H1 (cell line): Measurements from ENCODE around the gene CDH12. TPM values are rescaled to one million over a fixed set of nuclear protein-coding genes. Genes with fewer than 3 reads are reported as not detected.

Experiments used
- CTCF ChIA-PET: fragments of 300-600 bp; sonication (Branson Sonifier 250); formaldehyde crosslinking; loops from one replicate; lab custom pipeline; 2021; ENCODE audit not compliant: partially characterized antibody; lab: Charles Lee
- POLR2A ChIA-PET: fragments of 300-600 bp; sonication (Branson Sonifier 250); formaldehyde crosslinking; loops from one replicate; lab custom pipeline; 2021; ENCODE audit warnings: inconsistent platforms; ENCODE audit not compliant: partially characterized antibody; lab: Charles Lee
- DNase-seq, 2 experiments: peaks; one replicate each; pipeline versions ENCODE4 v3.0.0 to v3.0.0-alpha.2; 2010 to 2022; ENCODE audit warnings: low spot score in 2 of 2, low read depth in 1 of 2, mixed read lengths in 1 of 2
- FAIRE-seq: peaks from 2 replicates; lab custom pipeline; 2011; peaks lifted over from hg19 to GRCh38; lab: Jason Lieb, UNC
- H2AFZ ChIP-seq: 2 replicates; pipeline ENCODE4 v1.8.1; 2012; ENCODE audit warnings: low read length, inconsistent platforms
- H2AK5ac ChIP-seq: 2 replicates; pipeline ENCODE4 v1.6.1; 2013; ENCODE audit warnings: low read depth, low read length
- H2BK120ac ChIP-seq: replicated peaks from 2 replicates; pipeline ENCODE3; 2013; ENCODE audit warnings: low read depth, low read length, inconsistent platforms
- H2BK12ac ChIP-seq: 2 replicates; pipeline ENCODE4 v1.6.1; 2013; ENCODE audit warnings: low read depth, low read length
- H2BK15ac ChIP-seq: 2 replicates; pipeline ENCODE4 v1.6.1; 2013; ENCODE audit warnings: low read length
- H2BK20ac ChIP-seq: 2 replicates; pipeline ENCODE4 v1.6.1; 2013; ENCODE audit warnings: low read length
- H2BK5ac ChIP-seq: 2 replicates; pipeline ENCODE4 v1.6.1; 2013; ENCODE audit warnings: low read depth, low read length
- H3K14ac ChIP-seq: 2 replicates; pipeline ENCODE4 v1.6.1; 2013; ENCODE audit warnings: inconsistent platforms; ENCODE audit not compliant: insufficient read length
- H3K18ac ChIP-seq: 2 replicates; pipeline ENCODE4 v1.6.1; 2013; ENCODE audit warnings: low read length; ENCODE audit errors: extremely low read depth
- H3K23ac ChIP-seq: 2 replicates; pipeline ENCODE4 v1.6.1; 2013; ENCODE audit warnings: inconsistent platforms; ENCODE audit not compliant: insufficient read length
- H3K23me2 ChIP-seq: 2 replicates; pipeline ENCODE4 v1.6.1; 2013; ENCODE audit warnings: low read depth, low read length
- H3K27ac ChIP-seq: 2 replicates; pipeline ENCODE4 v1.6.1; 2011; ENCODE audit warnings: low read depth, low read length, inconsistent platforms
- H3K27me3 ChIP-seq, 4 experiments: replicated peaks in 1 of 4; 1 replicate in 1 of 4; 2 replicates in 3 of 4; pipeline versions ENCODE4 v1.6.1 to v1.8.1; 2011 to 2013; ENCODE audit warnings: low read length in 3 of 4, mild to moderate bottlenecking in 3 of 4, inconsistent platforms in 2 of 4, mixed read lengths in 2 of 4, moderate library complexity in 1 of 4; ENCODE audit not compliant: control insufficient read depth in 3 of 4, insufficient read depth in 3 of 4; ENCODE audit errors: extremely low read depth in 1 of 4
- H3K36me3 ChIP-seq, 4 experiments: 2 replicates each; pipeline versions ENCODE4 v1.6.1 to v1.8.1; 2011 to 2013; ENCODE audit warnings: mild to moderate bottlenecking in 4 of 4, low read length in 3 of 4, moderate library complexity in 2 of 4, control low read depth in 1 of 4, inconsistent platforms in 1 of 4; ENCODE audit not compliant: insufficient read depth in 4 of 4, control insufficient read depth in 2 of 4
- H3K4ac ChIP-seq: replicated peaks from 2 replicates; pipeline ENCODE3; 2013; ENCODE audit warnings: low read length, low read depth, mixed read lengths, inconsistent platforms; ENCODE audit not compliant: insufficient read length
- H3K4me1 ChIP-seq, 4 experiments: replicated peaks in 1 of 4; 1 replicate in 1 of 4; 2 replicates in 3 of 4; pipeline versions ENCODE4 v1.6.1 to v1.8.1; 2011 to 2013; ENCODE audit warnings: low read length in 3 of 4, inconsistent platforms in 2 of 4, mixed read lengths in 1 of 4; ENCODE audit not compliant: insufficient read depth in 4 of 4, control insufficient read depth in 3 of 4
- H3K4me2 ChIP-seq, 2 experiments: 2 replicates each; pipeline versions ENCODE4 v1.6.1 to v1.8.1; 2011 to 2013; ENCODE audit warnings: low read depth in 2 of 2, low read length in 2 of 2, control low read depth in 1 of 2, inconsistent platforms in 1 of 2, mild to moderate bottlenecking in 1 of 2; ENCODE audit not compliant: insufficient read depth in 1 of 2
- H3K4me3 ChIP-seq, 4 experiments: fragments of 200-600, 300-600 bp in 1 of 4; sonication (generic), shearing (Covaris generic), sonication (Bioruptor Twin) in 1 of 4; 2 replicates each; pipeline versions ENCODE4 v1.5.1 to v1.8.1; 2011 to 2016; ENCODE audit warnings: low read length in 4 of 4, low read depth in 3 of 4, control low read depth in 2 of 4, inconsistent platforms in 2 of 4, mild to moderate bottlenecking in 2 of 4, mixed read lengths in 1 of 4, moderate library complexity in 1 of 4; ENCODE audit not compliant: insufficient read depth in 2 of 4; ENCODE audit errors: extremely low read depth in 1 of 4
- H3K56ac ChIP-seq: replicated peaks from 2 replicates; pipeline ENCODE3; 2013; ENCODE audit warnings: low read depth, mild to moderate bottlenecking, mixed read lengths, low read length, inconsistent platforms; ENCODE audit not compliant: insufficient read length
- H3K79me1 ChIP-seq: 2 replicates; pipeline ENCODE4 v1.6.1; 2013; ENCODE audit warnings: low read depth, low read length, control low read depth
- H3K79me2 ChIP-seq, 2 experiments: 2 replicates each; pipeline versions ENCODE4 v1.6.1 to v1.8.1; 2012 to 2013; ENCODE audit warnings: low read length in 2 of 2, mild to moderate bottlenecking in 2 of 2, inconsistent platforms in 1 of 2; ENCODE audit not compliant: insufficient read depth in 2 of 2, control insufficient read depth in 1 of 2
- H3K9ac ChIP-seq, 4 experiments: replicated peaks in 1 of 4; 1 replicate in 1 of 4; 2 replicates in 3 of 4; pipeline versions ENCODE4 v1.6.1 to v1.8.1; 2011 to 2013; ENCODE audit warnings: low read depth in 3 of 4, low read length in 3 of 4, control low read depth in 2 of 4, mild to moderate bottlenecking in 2 of 4, moderate library complexity in 2 of 4, inconsistent platforms in 1 of 4; ENCODE audit errors: extremely low read depth in 1 of 4
- H3K9me3 ChIP-seq, 2 experiments: 2 replicates each; pipeline versions ENCODE4 v1.6.1 to v1.8.1; 2012 to 2013; ENCODE audit warnings: mild to moderate bottlenecking in 2 of 2, moderate library complexity in 2 of 2, control low read depth in 1 of 2, inconsistent platforms in 1 of 2, low read depth in 1 of 2, low read length in 1 of 2, mixed read lengths in 1 of 2; ENCODE audit not compliant: insufficient read depth in 2 of 2
- H4K20me1 ChIP-seq, 2 experiments: replicated peaks in 1 of 2; 2 replicates each; pipeline versions ENCODE3 to v1.8.1; 2011 to 2013; ENCODE audit warnings: inconsistent platforms in 2 of 2, low read length in 2 of 2, mild to moderate bottlenecking in 1 of 2; ENCODE audit not compliant: insufficient read depth in 2 of 2, control insufficient read depth in 1 of 2
- H4K5ac ChIP-seq: 2 replicates; pipeline ENCODE4 v1.6.1; 2013; ENCODE audit warnings: low read length, low read depth, mixed read lengths, inconsistent platforms; ENCODE audit not compliant: insufficient read length
- H4K8ac ChIP-seq: 2 replicates; pipeline ENCODE4 v1.8.0; 2013; ENCODE audit warnings: mild to moderate bottlenecking, moderate library complexity, low read length, inconsistent platforms; ENCODE audit not compliant: insufficient read depth; ENCODE audit errors: extremely low read depth
- H4K91ac ChIP-seq: replicated peaks from 2 replicates; pipeline ENCODE3; 2013; ENCODE audit warnings: low read length, mixed read lengths, inconsistent platforms; ENCODE audit not compliant: insufficient read length
- ASH2L ChIP-seq: fragments of 200-600, 300-600 bp; sonication (generic); IDR thresholded peaks from one replicate; pipeline ENCODE4 v1.7.1; 2017; ENCODE audit warnings: low read length
- RXRA ChIP-seq: IDR thresholded peaks from 2 replicates; pipeline ENCODE4 v1.6.1; 2011; ENCODE audit warnings: low read depth, mild to moderate bottlenecking, low read length, moderate library complexity; ENCODE audit not compliant: insufficient read depth
- SIX5 ChIP-seq: IDR thresholded peaks from 2 replicates; pipeline ENCODE4 v1.6.1; 2011; ENCODE audit warnings: mild to moderate bottlenecking, low read depth, low read length
- WGBS, 2 experiments: shearing (Covaris generic) in 1 of 2; methylation state at CpG; one replicate each; pipeline versions ENCODE4 v1.1.6 to v1.1.7; 2013 to 2015; ENCODE audit warnings: low lambda C conversion rate in 2 of 2, mixed read lengths in 2 of 2, inconsistent platforms in 1 of 2, low coverage in 1 of 2, missing lambda C conversion rate in 1 of 2; ENCODE audit not compliant: insufficient replicate concordance in 2 of 2, insufficient coverage in 1 of 2, insufficient read length in 1 of 2; ENCODE audit errors: extremely low coverage in 1 of 2, missing lambda C conversion rate in 1 of 2; 5-methylcytosine and 5-hydroxymethylcytosine counted together
- polyA plus RNA-seq, 7 experiments: library from polyadenylated mRNA; depleted of rRNA in 3 of 7; stranded (reverse) in 5 of 7; unstranded in 2 of 7; fragments of >200 nt in 5 of 7; fragments of 200-250 nt in 2 of 7; gene quantifications; 1 replicate in 5 of 7; 2 replicates in 1 of 7; 4 replicates in 1 of 7; pipeline versions ENCODE4 v1.2.1 to v1.2.3, GENCODE V29; 2011 to 2013; ENCODE audit warnings: missing spikeins in 2 of 7, mixed read lengths in 2 of 7
- total RNA-seq: library from RNA; stranded (reverse); fragmentation: NEBNext Ultra II Directional; extraction: Animal tissue kit (Norgen Biotek cat#: 25700); gene quantifications from 2 replicates; pipeline ENCODE4 v1.2.1, GENCODE V29; 2021

CDH12 gene
- total and polyA plus RNA-seq, 2 of the 8 experiments (the other 6 are each of a cell fraction or from before 2014, with no cell fraction given) = 0.03 TPM; not detected in 1

DNA sequence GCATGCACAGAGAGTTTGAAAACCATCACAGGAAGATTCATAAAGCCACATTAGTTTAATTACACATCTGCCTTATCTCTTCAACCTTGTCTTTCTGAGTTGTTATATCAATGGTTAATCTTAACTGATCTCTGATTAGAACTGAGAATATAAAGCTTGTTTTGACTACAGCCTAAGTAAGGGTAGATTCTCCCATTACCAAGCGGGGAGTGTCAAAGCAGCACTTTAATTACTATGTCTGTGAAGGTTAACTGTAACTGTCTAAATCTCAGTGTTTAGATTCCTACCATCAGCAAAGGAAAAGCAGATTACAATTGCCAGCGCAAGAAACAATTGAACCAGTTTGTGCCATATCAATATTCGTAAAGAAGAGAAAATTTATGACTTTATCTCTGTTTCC lies 348.7 kb downstream of the CDH12 start:
- Histone ChIP-seq H3K4ac (no peak overlapping the region), H2BK12ac (no peak overlapping the region), H3K27me3 (no peaks in the 10 kb centered on the region), H3K56ac (no peak overlapping the region), H3K79me2 (no peaks in the 10 kb centered on the region), H4K5ac (no peak overlapping the region), H3K23me2 (no peaks in the 10 kb centered on the region; the same call in 1 of the 2 replicates), H4K20me1 (no peaks in the 10 kb centered on the region), H3K14ac (no peak overlapping the region), H3K9ac (no peak overlapping the region), H3K36me3 (peaks cover 0 to 2% (median 0%) of the 10 kb centered on the region in 4 experiments; a peak in 1 of 8 replicates), H3K4me1 (no peaks in the 10 kb centered on the region), H2AFZ (no peak overlapping the region), H3K23ac (no peak overlapping the region), H2BK15ac (no peak overlapping the region), H2AK5ac (no peak overlapping the region), H4K91ac (no peak overlapping the region), H3K18ac (no peak overlapping the region), H3K4me2 (no peak overlapping the region), H3K4me3 (no peak overlapping the region), H3K27ac (no peak overlapping the region), H3K79me1 (no peaks in the 10 kb centered on the region), H4K8ac (no peak overlapping the region), H2BK120ac (no peak overlapping the region), H2BK5ac (no peak overlapping the region), H3K9me3 (peaks cover 4 to 6% of the 10 kb centered on the region in 2 experiments; a peak in 2 of 4 replicates), H2BK20ac (no peak overlapping the region)
- TF ChIP-seq RXRA (no peak), ASH2L (no peak), SIX5 (no peak)
- ChIA-PET POLR2A (no interaction called here), CTCF (no interaction called here)
- no peak for FAIRE-seq
- WGBS, 2 experiments = 89% methylated on average over 3 of the region's 3 CpGs; no CpG with 5 or more reads in 1 of the 2 experiments
- DNase-seq = no peak
